Measurements from ENCODE around the gene SLC2A10. TPM values are rescaled to one million over a fixed set of nuclear protein-coding genes. Genes with fewer than 3 reads are reported as not detected.

Gene SLC2A10
- polyA plus RNA-seq, 3 donors: not detected

GRCh38 chr20:46680684-46681031, 28.8 kb upstream of the SLC2A10 start:
- no peak for DNase-seq
- no peak overlapping the region for H3K27ac Mint-ChIP-seq
- H2AFZ ChIP-seq (ENCODE audit: insufficient read depth, low read depth, low read length, poor library complexity, severe bottlenecking): no peak overlapping the region
- H3K4me3 Mint-ChIP-seq: no peak overlapping the region
- H3K9me3 Mint-ChIP-seq: no peaks in the 10 kb centered on the region
- peaks cover 51% of the 10 kb centered on the region for H4K20me1 ChIP-seq (ENCODE audit: insufficient read depth, low read length)
- no peak overlapping the region for H3K4me3 ChIP-seq (replicated peaks in 1 of 3; ENCODE audit: low read depth in 2 of 3, low read length in 3 of 3)
- peaks cover 2 to 4% (median 4%) of the 10 kb centered on the region in 3 donors for H3K27me3 Mint-ChIP-seq (ENCODE audit: low read depth in 3 of 3)
- H3K4me1 Mint-ChIP-seq: peaks cover 26% of the 10 kb centered on the region
- H3K79me2 ChIP-seq (ENCODE audit: insufficient read depth, low read length): peaks cover 17% of the 10 kb centered on the region
- 100% methylated on average over 2 of the region's 2 CpGs for WGBS (ENCODE audit: insufficient coverage)
- H3K36me3 ChIP-seq (replicated peaks in 1 of 2; ENCODE audit: control insufficient read depth in 1 of 2, insufficient read depth in 2 of 2, low read length in 2 of 2): peaks cover 3 to 14% of the 10 kb centered on the region in 2 donors
- H3K27me3 ChIP-seq (ENCODE audit: control insufficient read depth in 2 of 2, insufficient read depth in 2 of 2, low read length in 2 of 2): no peaks in the 10 kb centered on the region
- H3K9ac ChIP-seq (ENCODE audit: insufficient read depth, low read length, poor library complexity, severe bottlenecking): no peak overlapping the region
- no peak for TF ChIP-seq CTCF (IDR thresholded peaks at IDR 0.05)
- intact Hi-C loops (cut with micrococcal nuclease): loop anchor here (1.0 to 10.0 kb wide), 4 partner anchors 126 to 546 kb away; partner anchors contain the start of gene OCSTAMP (in 1 of the 2)
- no peak overlapping the region for H3K27ac ChIP-seq (ENCODE audit: low read depth in 1 of 2, low read length in 2 of 2)
- no peaks in the 10 kb centered on the region for H3K9me3 ChIP-seq (replicated peaks in 1 of 2; ENCODE audit: control insufficient read depth in 1 of 2, insufficient read depth in 1 of 2, low read length in 2 of 2)
- peaks cover 19 to 21% of the 10 kb centered on the region in 2 donors for H3K36me3 Mint-ChIP-seq
- no peaks in the 10 kb centered on the region for H3K4me1 ChIP-seq (ENCODE audit: control insufficient read depth in 1 of 2, insufficient read depth in 2 of 2, low read length in 2 of 2)
- no peak overlapping the region for H3K4me2 ChIP-seq (replicated peaks; ENCODE audit: extremely low read depth, low read length, poor library complexity, severe bottlenecking)

- intact Hi-C loops (cut with micrococcal nuclease): loop anchor here (1.0 to 10.0 kb wide), 4 partner anchors 126 to 546 kb away; partner anchors contain the start of gene OCSTAMP (in 1 of the 2)
- peaks cover 7 to 20% of the 10 kb centered on the region in 2 donors for H3K36me3 ChIP-seq (replicated peaks in 1 of 2; ENCODE audit: control insufficient read depth in 1 of 2, insufficient read depth in 2 of 2, low read length in 2 of 2)
- TF ChIP-seq CTCF (IDR thresholded peaks at IDR 0.05): peak; percentile 87
- no peaks in the 10 kb centered on the region for H3K27me3 ChIP-seq (ENCODE audit: control insufficient read depth in 2 of 2, insufficient read depth in 2 of 2, low read length in 2 of 2)
- no peaks in the 10 kb centered on the region for H3K9me3 ChIP-seq (replicated peaks in 1 of 2; ENCODE audit: control insufficient read depth in 1 of 2, insufficient read depth in 1 of 2, low read length in 2 of 2)
- Mint-ChIP-seq H3K36me3 (peaks cover 25 to 27% of the 10 kb centered on the region in 2 donors), H3K27ac (peak overlapping the region in 1 of 7 donors; percentile 37), H3K4me1 (peaks cover 27% of the 10 kb centered on the region), H3K4me3 (no peak overlapping the region), H3K27me3 (ENCODE audit: low read depth in 3 of 3) (peaks cover 2 to 4% (median 4%) of the 10 kb centered on the region in 3 donors), H3K9me3 (no peaks in the 10 kb centered on the region)
- H3K4me1 ChIP-seq (ENCODE audit: control insufficient read depth in 1 of 2, insufficient read depth in 2 of 2, low read length in 2 of 2): no peaks in the 10 kb centered on the region
- H3K4me3 ChIP-seq (replicated peaks in 1 of 3; ENCODE audit: low read depth in 2 of 3, low read length in 3 of 3): no peak overlapping the region
- peak; percentile 35 to 56 (median 51) for DNase-seq
- no peak overlapping the region for H3K27ac ChIP-seq (ENCODE audit: low read depth in 1 of 2, low read length in 2 of 2)
- no peak overlapping the region for H3K9ac ChIP-seq (ENCODE audit: insufficient read depth, low read length, poor library complexity, severe bottlenecking)
- 68% methylated on average over 5 of the region's 14 CpGs for WGBS (ENCODE audit: insufficient coverage)
- H2AFZ ChIP-seq (ENCODE audit: insufficient read depth, low read depth, low read length, poor library complexity, severe bottlenecking): no peak overlapping the region
- H3K4me2 ChIP-seq (replicated peaks; ENCODE audit: extremely low read depth, low read length, poor library complexity, severe bottlenecking): no peak overlapping the region
- H3K79me2 ChIP-seq (ENCODE audit: insufficient read depth, low read length): peaks cover 22% of the 10 kb centered on the region
- H4K20me1 ChIP-seq (ENCODE audit: insufficient read depth, low read length): peaks cover 55% of the 10 kb centered on the region
Observed at GRCh38 chr20:46681032-46681854, 28.2 kb upstream of the SLC2A10 start.

Data from CD14-positive monocyte (primary cell).